Measurements from ENCODE around the gene S100A14. TPM values are rescaled to one million over a fixed set of nuclear protein-coding genes. Genes with fewer than 3 reads are reported as not detected.
A peak's percentile ranks its signal among the peaks of the same experiment; 100 is the strongest.

The S100A14 gene
- total RNA-seq, 3 donors from 2014 or later: 122 to 361 (median 325) TPM

DNA sequence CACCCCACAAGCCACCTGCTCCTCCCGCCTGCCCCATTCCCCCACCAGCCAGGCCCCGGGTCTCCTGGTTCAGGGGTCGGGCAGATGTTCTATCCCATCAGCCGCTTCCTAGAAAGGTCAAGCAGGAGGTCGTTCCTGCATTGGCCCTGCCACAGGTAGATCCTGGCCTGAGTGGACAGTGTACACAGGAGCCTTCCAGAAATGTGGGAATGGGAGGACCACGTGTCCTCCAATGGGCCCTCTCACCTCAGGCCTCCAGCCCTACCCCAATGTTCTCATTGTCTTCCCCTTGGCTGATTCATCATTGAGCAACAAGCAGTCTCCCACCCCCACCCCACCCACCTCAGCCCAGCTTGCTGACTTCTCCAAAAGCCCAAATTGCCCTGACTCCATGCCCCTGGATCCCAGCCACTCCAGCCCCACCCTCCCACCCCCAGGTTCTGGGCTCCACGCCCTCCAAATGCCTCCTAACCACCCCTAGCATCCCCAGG, 5.3 kb downstream of the S100A14 start:
- Histone ChIP-seq H3K4me1 (ENCODE audit: low read depth) (peaks cover 36% of the 10 kb centered on the region), H3K9me3 (no peaks in the 10 kb centered on the region), H3K4me3 (no peak overlapping the region), H3K36me3 (ENCODE audit: low read depth) (no peaks in the 10 kb centered on the region)
- DNase-seq: no peak
- no peak for ATAC-seq
- TF ChIP-seq, protein P1, sequence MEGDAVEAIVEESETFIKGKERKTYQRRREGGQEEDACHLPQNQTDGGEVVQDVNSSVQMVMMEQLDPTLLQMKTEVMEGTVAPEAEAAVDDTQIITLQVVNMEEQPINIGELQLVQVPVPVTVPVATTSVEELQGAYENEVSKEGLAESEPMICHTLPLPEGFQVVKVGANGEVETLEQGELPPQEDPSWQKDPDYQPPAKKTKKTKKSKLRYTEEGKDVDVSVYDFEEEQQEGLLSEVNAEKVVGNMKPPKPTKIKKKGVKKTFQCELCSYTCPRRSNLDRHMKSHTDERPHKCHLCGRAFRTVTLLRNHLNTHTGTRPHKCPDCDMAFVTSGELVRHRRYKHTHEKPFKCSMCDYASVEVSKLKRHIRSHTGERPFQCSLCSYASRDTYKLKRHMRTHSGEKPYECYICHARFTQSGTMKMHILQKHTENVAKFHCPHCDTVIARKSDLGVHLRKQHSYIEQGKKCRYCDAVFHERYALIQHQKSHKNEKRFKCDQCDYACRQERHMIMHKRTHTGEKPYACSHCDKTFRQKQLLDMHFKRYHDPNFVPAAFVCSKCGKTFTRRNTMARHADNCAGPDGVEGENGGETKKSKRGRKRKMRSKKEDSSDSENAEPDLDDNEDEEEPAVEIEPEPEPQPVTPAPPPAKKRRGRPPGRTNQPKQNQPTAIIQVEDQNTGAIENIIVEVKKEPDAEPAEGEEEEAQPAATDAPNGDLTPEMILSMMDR (IDR thresholded peaks at IDR 0.05): no peak
- intact Hi-C loops (cut with DNase I, micrococcal nuclease): no loop called here

- ATAC-seq (no peak), DNase-seq (no peak)
- TF ChIP-seq, protein P1 (IDR thresholded peaks at IDR 0.05): no peak
- no peak overlapping the region for H3K4me3 ChIP-seq
- H3K36me3 ChIP-seq (ENCODE audit: low read depth): no peaks in the 10 kb centered on the region
- peaks cover 36% of the 10 kb centered on the region for H3K4me1 ChIP-seq (ENCODE audit: low read depth)
- H3K9me3 ChIP-seq: no peaks in the 10 kb centered on the region
- intact Hi-C loops (cut with DNase I, micrococcal nuclease): no loop called here
Observed at GRCh38 chr1:153610334-153610733, 5.8 kb downstream of the S100A14 start.

DNA sequence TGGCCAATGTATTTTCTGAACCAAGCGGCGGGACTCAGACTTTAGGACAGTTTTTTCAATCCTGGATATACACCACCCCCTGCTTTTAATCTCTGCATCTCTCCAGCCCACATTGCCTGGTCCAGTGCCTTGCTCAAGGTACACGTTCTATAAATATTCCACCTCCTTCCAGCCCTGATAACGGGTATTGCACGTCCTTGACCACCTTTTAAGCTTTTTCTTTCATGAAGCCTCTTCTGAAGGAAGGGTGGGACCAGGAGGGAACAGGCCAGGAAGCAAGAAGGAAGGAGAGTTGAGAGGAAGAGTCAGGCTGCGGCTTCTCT, 6.6 kb downstream of the S100A14 start:
- Histone ChIP-seq H3K9me3 (no peaks in the 10 kb centered on the region), H3K4me1 (ENCODE audit: low read depth) (peaks cover 29% of the 10 kb centered on the region), H3K4me3 (no peak overlapping the region), H3K36me3 (ENCODE audit: low read depth) (no peaks in the 10 kb centered on the region)
- TF ChIP-seq, protein P1 (IDR thresholded peaks at IDR 0.05): no peak
- ATAC-seq (no peak), DNase-seq (no peak)
- intact Hi-C loops (cut with DNase I, micrococcal nuclease): no loop called here

DNA sequence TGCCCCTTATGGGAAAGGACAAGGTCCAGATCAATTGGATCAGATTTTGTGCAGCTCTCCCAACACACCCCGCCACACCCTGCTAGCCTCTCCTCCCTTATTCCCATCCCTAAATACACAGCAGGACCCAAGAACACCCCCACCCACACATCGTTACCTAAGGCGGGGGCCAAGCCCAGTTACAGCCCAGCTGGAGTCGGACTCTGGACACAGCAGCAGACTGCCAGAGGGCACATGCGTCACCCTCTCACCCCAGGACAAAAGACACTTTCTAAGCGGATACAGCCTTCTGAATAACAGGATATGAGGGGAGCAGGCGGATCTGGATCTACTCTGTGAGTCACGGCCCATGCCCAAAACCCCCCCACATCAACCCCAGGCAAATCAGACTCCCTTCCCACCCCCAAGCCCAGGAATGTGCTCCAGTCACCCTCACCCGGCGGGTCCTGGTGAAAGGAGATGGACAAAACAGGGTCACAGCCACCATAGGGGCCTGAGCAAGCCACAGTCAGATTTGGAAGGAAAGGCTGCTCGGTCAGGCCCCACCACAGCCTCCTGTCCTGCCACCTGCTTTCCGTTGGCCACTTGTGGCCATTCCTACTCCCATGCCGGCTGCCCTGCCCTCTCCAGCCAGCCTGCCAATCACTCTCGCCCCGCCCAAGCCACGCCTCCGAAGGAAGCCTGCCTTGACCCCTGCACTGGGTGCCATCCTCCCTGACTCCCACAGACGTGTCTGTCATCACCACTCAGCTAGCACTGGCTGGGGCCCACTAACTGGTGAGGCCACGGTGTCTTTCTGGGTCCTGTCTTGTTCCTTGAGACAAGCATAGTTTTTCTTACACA, 7.2 kb downstream of the S100A14 start:
- intact Hi-C loops (cut with DNase I, micrococcal nuclease): no loop called here
- peak; percentile 80 for ATAC-seq
- Histone ChIP-seq H3K36me3 (ENCODE audit: low read depth) (no peaks in the 10 kb centered on the region), H3K9me3 (no peaks in the 10 kb centered on the region), H3K4me1 (ENCODE audit: low read depth) (peaks cover 25% of the 10 kb centered on the region), H3K4me3 (no peak overlapping the region)
- DNase-seq: peak; percentile 89 to 93 (median 91)
- TF ChIP-seq, protein P1 (IDR thresholded peaks at IDR 0.05): no peak

DNA sequence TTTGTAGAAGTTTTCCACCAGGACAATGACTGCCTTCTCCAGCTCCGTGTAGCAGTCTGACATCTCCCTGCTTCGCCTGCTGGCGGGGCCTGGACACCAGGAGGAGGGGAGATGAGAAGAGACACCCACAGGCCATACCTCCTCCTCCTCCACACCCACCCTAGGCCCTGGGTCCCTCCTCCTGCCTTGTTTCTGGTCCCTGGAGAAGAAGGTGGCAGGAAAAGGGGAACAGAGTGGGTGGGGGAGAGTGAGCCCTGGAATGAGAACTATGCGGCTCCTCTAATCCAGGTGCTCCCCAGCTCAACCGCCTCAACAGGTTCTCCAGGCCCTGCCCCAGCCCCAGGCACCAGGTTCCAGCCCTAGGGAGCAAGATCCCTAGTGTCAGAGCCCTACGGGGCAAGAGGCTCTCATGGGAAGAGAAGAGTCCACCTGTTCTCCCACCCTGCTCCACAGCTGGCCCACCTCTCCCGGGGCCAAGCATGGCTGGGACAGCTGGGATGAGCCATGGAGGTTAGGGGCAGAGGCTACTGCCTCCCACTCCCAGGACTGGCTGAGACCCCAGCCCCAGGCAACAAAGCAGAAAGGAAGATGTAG, 7.9 kb downstream of the S100A14 start:
- no peaks in the 10 kb centered on the region for H3K9me3 ChIP-seq
- TF ChIP-seq, protein P1 (IDR thresholded peaks at IDR 0.05): no peak
- ATAC-seq (no peak), DNase-seq (no peak)
- no peaks in the 10 kb centered on the region for H3K36me3 ChIP-seq (ENCODE audit: low read depth)
- H3K4me1 ChIP-seq (ENCODE audit: low read depth): peaks cover 25% of the 10 kb centered on the region
- H3K4me3 ChIP-seq: no peak overlapping the region
- intact Hi-C loops (cut with DNase I, micrococcal nuclease): no loop called here
